Activated CD4-positive, CD25-positive, alpha-beta regulatory T cell treated with anti-CD3 and anti-CD28 coated beads, Interleukin-2, amount 50 U/mL, for 72 hours (primary cell): Measurements from ENCODE around the gene YEATS4.

ENCODE experiments used
- DNase-seq: peaks from one replicate; pipeline ENCODE4 v3.0.0; 2021

YEATS4 gene

GRCh38 chr12:69438539-69438938 lies 79.0 kb downstream of the YEATS4 start:
- no peak for DNase-seq

DNA sequence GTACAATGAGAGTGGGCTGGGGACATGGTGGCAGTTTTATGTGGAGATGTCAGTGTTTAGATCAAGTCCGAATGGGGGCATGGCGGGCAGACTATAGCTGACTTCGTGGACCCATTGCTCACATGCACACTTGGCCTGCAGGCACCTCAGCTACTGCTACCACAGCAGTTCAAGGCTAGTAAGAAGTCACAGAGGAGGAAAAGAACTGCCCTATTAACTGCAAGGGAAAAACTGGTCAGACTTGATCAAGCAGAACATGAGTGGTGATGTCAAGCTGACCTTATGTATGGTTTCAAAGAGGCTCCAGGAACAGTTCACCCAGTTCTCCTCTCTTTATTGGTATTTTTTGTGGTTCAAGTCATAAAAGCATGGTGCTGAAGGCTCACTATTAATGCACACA lies 80.5 kb downstream of the YEATS4 start:
- DNase-seq, result no peak
